C1 segment of cervical spinal cord (tissue), 14 donors: ENCODE results near the gene TFE3.

Experiments
- DNase-seq, 14 donors: peaks; one replicate each; lab custom pipeline; 2025; lab: John Stamatoyannopoulos, UW

The TFE3 gene

GRCh38 chrX:49043220-49043986 is at the start of gene TFE3:
TFE3 (minus strand) TSS chrX:49043357; CDS start chrX:49043226, 131 bp downstream.
- peak; percentile 48 to 97 (median 88) for DNase-seq

GRCh38 chrX:49089553-49089952 is 46.4 kb upstream of the TFE3 start:
- DNase-seq, result no peak

- no peak for DNase-seq
These were observed 39.2 kb upstream of the TFE3 start for GRCh38 chrX:49082271-49082871.

- peak in 13 of 14 donors; percentile 15 to 79 (median 65) for DNase-seq
These were observed 36.6 kb upstream of the TFE3 start, which contains the start of gene WDR45 for GRCh38 chrX:49079489-49080428. WDR45 (minus strand) TSS chrX:49079887; CDS start chrX:49078095, 1,792 bp downstream.

GRCh38 chrX:49077941-49078340 is 34.8 kb upstream of the TFE3 start:
- DNase-seq, result no peak

GRCh38 chrX:49075347-49075746 is 32.2 kb upstream of the TFE3 start:
- no peak for DNase-seq

- peak; percentile 49 to 92 (median 86) for DNase-seq
These were observed 30.7 kb upstream of the TFE3 start, which contains the start of gene PRAF2 for GRCh38 chrX:49073601-49074575. PRAF2 (minus strand) TSS chrX:49074002; CDS start chrX:49073987, 15 bp downstream.

- DNase-seq, result no peak
These were observed 29.5 kb upstream of the TFE3 start for GRCh38 chrX:49072712-49073095.

- DNase-seq, result peak in 9 of 14 donors; percentile 0 to 65 (median 27)
These were observed 28.9 kb upstream of the TFE3 start for GRCh38 chrX:49071877-49072711.

GRCh38 chrX:49070988-49071387 is 27.8 kb upstream of the TFE3 start:
- DNase-seq, result no peak

GRCh38 chrX:49069038-49069437 is 25.9 kb upstream of the TFE3 start:
- no peak for DNase-seq

GRCh38 chrX:49067285-49068120 is 24.3 kb upstream of the TFE3 start:
- no peak for DNase-seq

- no peak for DNase-seq
These were observed 23.5 kb upstream of the TFE3 start for GRCh38 chrX:49066690-49067089.

GRCh38 chrX:49066278-49066677 is 23.1 kb upstream of the TFE3 start:
- no peak for DNase-seq

- no peak for DNase-seq
These were observed 21.6 kb upstream of the TFE3 start for GRCh38 chrX:49064735-49065134.

- no peak for DNase-seq
These were observed 21.1 kb upstream of the TFE3 start for GRCh38 chrX:49064303-49064702.

- DNase-seq, result no peak
These were observed 20.6 kb upstream of the TFE3 start for GRCh38 chrX:49063715-49064114.

GRCh38 chrX:49061916-49062315 is 18.8 kb upstream of the TFE3 start:
- no peak for DNase-seq

- no peak for DNase-seq
These were observed 18.3 kb upstream of the TFE3 start for GRCh38 chrX:49061490-49061889.
